ENCODE results near the gene GALNT18. TPM values are rescaled to one million over a fixed set of nuclear protein-coding genes. Genes with fewer than 3 reads are reported as not detected.

The GALNT18 gene
- total RNA-seq, 2 donors from 2014 or later, result 2.4 to 2.5 TPM

GRCh38 chr11:11293798-11294550, 327.8 kb downstream of the GALNT18 start:
- Mint-ChIP-seq H3K27ac (no peak overlapping the region), H3K27me3 (ENCODE audit: low read depth) (no peaks in the 10 kb centered on the region), H3K4me1 (ENCODE audit: low read depth) (no peaks in the 10 kb centered on the region), H3K4me3 (no peak overlapping the region), H3K9me3 (no peaks in the 10 kb centered on the region), H3K36me3 (ENCODE audit: insufficient read depth in 2 of 2) (no peaks in the 10 kb centered on the region)
- ATAC-seq (replicated peaks in 1 of 2), result no peak
- DNase-seq, result no peak

- H3K27me3 Mint-ChIP-seq (ENCODE audit: low read depth), result peaks cover 5% of the 10 kb centered on the region
- no peaks in the 10 kb centered on the region for H3K36me3 Mint-ChIP-seq (ENCODE audit: insufficient read depth in 2 of 2)
- DNase-seq (no peak), ATAC-seq (replicated peaks in 1 of 2) (no peak)
- H3K27ac Mint-ChIP-seq, result no peak overlapping the region
- H3K9me3 Mint-ChIP-seq, result no peaks in the 10 kb centered on the region
- no peaks in the 10 kb centered on the region for H3K4me1 Mint-ChIP-seq (ENCODE audit: low read depth)
- H3K4me3 Mint-ChIP-seq, result no peak overlapping the region
Measured at GRCh38 chr11:11292839-11293238, 329.0 kb downstream of the GALNT18 start.

- no peaks in the 10 kb centered on the region for H3K36me3 Mint-ChIP-seq (ENCODE audit: insufficient read depth in 2 of 2)
- no peak overlapping the region for H3K4me3 Mint-ChIP-seq
- H3K4me1 Mint-ChIP-seq (ENCODE audit: low read depth), result no peaks in the 10 kb centered on the region
- H3K27me3 Mint-ChIP-seq (ENCODE audit: low read depth), result peaks cover 5% of the 10 kb centered on the region
- no peak for ATAC-seq (replicated peaks in 1 of 2)
- H3K27ac Mint-ChIP-seq, result no peak overlapping the region
- no peaks in the 10 kb centered on the region for H3K9me3 Mint-ChIP-seq
- DNase-seq, result no peak
Measured at GRCh38 chr11:11291041-11292015, 330.5 kb downstream of the GALNT18 start.

GRCh38 chr11:11290354-11290753, 331.5 kb downstream of the GALNT18 start:
- no peaks in the 10 kb centered on the region for H3K4me1 Mint-ChIP-seq (ENCODE audit: low read depth)

GRCh38 chr11:11289669-11290068, 332.1 kb downstream of the GALNT18 start:
- Mint-ChIP-seq H3K27ac (no peak overlapping the region), H3K27me3 (ENCODE audit: low read depth) (peaks cover 5% of the 10 kb centered on the region), H3K9me3 (no peaks in the 10 kb centered on the region), H3K4me1 (ENCODE audit: low read depth) (no peaks in the 10 kb centered on the region), H3K36me3 (ENCODE audit: insufficient read depth in 2 of 2) (no peaks in the 10 kb centered on the region), H3K4me3 (no peak overlapping the region)
- no peak for DNase-seq
- no peak for ATAC-seq (replicated peaks in 1 of 2)

More at GRCh38 chr11:11290354-11290753, 331.5 kb downstream of the GALNT18 start:
- no peak overlapping the region for H3K27ac Mint-ChIP-seq
- peaks cover 5% of the 10 kb centered on the region for H3K27me3 Mint-ChIP-seq (ENCODE audit: low read depth)
- DNase-seq (no peak), ATAC-seq (replicated peaks in 1 of 2) (no peak)
- no peaks in the 10 kb centered on the region for H3K9me3 Mint-ChIP-seq
- no peaks in the 10 kb centered on the region for H3K36me3 Mint-ChIP-seq (ENCODE audit: insufficient read depth in 2 of 2)
- no peak overlapping the region for H3K4me3 Mint-ChIP-seq

- H3K9me3 Mint-ChIP-seq, result no peaks in the 10 kb centered on the region
- H3K4me3 Mint-ChIP-seq, result no peak overlapping the region
- H3K4me1 Mint-ChIP-seq (ENCODE audit: low read depth), result no peaks in the 10 kb centered on the region
- H3K36me3 Mint-ChIP-seq (ENCODE audit: insufficient read depth in 2 of 2), result no peaks in the 10 kb centered on the region
- ATAC-seq (replicated peaks in 1 of 2) (no peak), DNase-seq (no peak)
- H3K27ac Mint-ChIP-seq, result no peak overlapping the region
- peaks cover 5% of the 10 kb centered on the region for H3K27me3 Mint-ChIP-seq (ENCODE audit: low read depth)
Measured at GRCh38 chr11:11288972-11289616, 332.7 kb downstream of the GALNT18 start.

GRCh38 chr11:11284481-11284880, 337.3 kb downstream of the GALNT18 start:
- DNase-seq, result no peak
- no peak overlapping the region for H3K4me3 Mint-ChIP-seq
- H3K9me3 Mint-ChIP-seq, result no peaks in the 10 kb centered on the region

GRCh38 chr11:11281626-11282025, 340.2 kb downstream of the GALNT18 start:
- DNase-seq (no peak), ATAC-seq (replicated peaks in 1 of 2) (no peak)
- H3K9me3 Mint-ChIP-seq, result no peaks in the 10 kb centered on the region
- H3K36me3 Mint-ChIP-seq (ENCODE audit: insufficient read depth in 2 of 2), result no peaks in the 10 kb centered on the region
- H3K4me3 Mint-ChIP-seq, result no peak overlapping the region
- peaks cover 9% of the 10 kb centered on the region for H3K27me3 Mint-ChIP-seq (ENCODE audit: low read depth)
- H3K27ac Mint-ChIP-seq, result no peak overlapping the region
- no peaks in the 10 kb centered on the region for H3K4me1 Mint-ChIP-seq (ENCODE audit: low read depth)

More at GRCh38 chr11:11284481-11284880, 337.3 kb downstream of the GALNT18 start:
- no peak for ATAC-seq (replicated peaks in 1 of 2)
- Mint-ChIP-seq H3K27me3 (ENCODE audit: low read depth) (peaks cover 5% of the 10 kb centered on the region), H3K4me1 (ENCODE audit: low read depth) (no peaks in the 10 kb centered on the region), H3K36me3 (ENCODE audit: insufficient read depth in 2 of 2) (no peaks in the 10 kb centered on the region), H3K27ac (no peak overlapping the region)

GRCh38 chr11:11280826-11281225, 341.0 kb downstream of the GALNT18 start:
- Mint-ChIP-seq H3K4me3 (no peak overlapping the region), H3K36me3 (ENCODE audit: insufficient read depth in 2 of 2) (no peaks in the 10 kb centered on the region), H3K27ac (no peak overlapping the region), H3K27me3 (ENCODE audit: low read depth) (peaks cover 9% of the 10 kb centered on the region), H3K4me1 (ENCODE audit: low read depth) (no peaks in the 10 kb centered on the region), H3K9me3 (no peaks in the 10 kb centered on the region)
- DNase-seq (no peak), ATAC-seq (replicated peaks in 1 of 2) (no peak)

GRCh38 chr11:11279956-11280689, 341.7 kb downstream of the GALNT18 start:
- Mint-ChIP-seq H3K4me1 (ENCODE audit: low read depth) (no peaks in the 10 kb centered on the region), H3K36me3 (ENCODE audit: insufficient read depth in 2 of 2) (no peaks in the 10 kb centered on the region), H3K9me3 (peaks cover 0 to 2% of the 10 kb centered on the region in 2 donors), H3K27ac (no peak overlapping the region), H3K4me3 (no peak overlapping the region), H3K27me3 (ENCODE audit: low read depth) (peaks cover 9% of the 10 kb centered on the region)
- no peak for ATAC-seq (replicated peaks in 1 of 2)
- no peak for DNase-seq

GRCh38 chr11:11272254-11272653, 349.6 kb downstream of the GALNT18 start:
- Mint-ChIP-seq H3K9me3 (peaks cover 0 to 2% of the 10 kb centered on the region in 2 donors), H3K36me3 (ENCODE audit: insufficient read depth in 2 of 2) (no peaks in the 10 kb centered on the region), H3K4me3 (no peak overlapping the region)

GRCh38 chr11:11270236-11270775, 351.5 kb downstream of the GALNT18 start:
- Mint-ChIP-seq H3K36me3 (ENCODE audit: insufficient read depth in 2 of 2) (no peaks in the 10 kb centered on the region), H3K4me3 (no peak overlapping the region), H3K27ac (no peak overlapping the region), H3K4me1 (ENCODE audit: low read depth) (no peaks in the 10 kb centered on the region), H3K27me3 (ENCODE audit: low read depth) (no peaks in the 10 kb centered on the region), H3K9me3 (peaks cover 0 to under 1% of the 10 kb centered on the region in 2 donors)
- DNase-seq (no peak), ATAC-seq (replicated peaks in 1 of 2) (no peak)

More at GRCh38 chr11:11272254-11272653, 349.6 kb downstream of the GALNT18 start:
- ATAC-seq (replicated peaks in 1 of 2), result no peak
- peaks cover 1% of the 10 kb centered on the region for H3K27me3 Mint-ChIP-seq (ENCODE audit: low read depth)
- no peak overlapping the region for H3K27ac Mint-ChIP-seq
- H3K4me1 Mint-ChIP-seq (ENCODE audit: low read depth), result no peaks in the 10 kb centered on the region
- no peak for DNase-seq

Data from activated T-cell treated with anti-CD3 and anti-CD28 coated beads, Interleukin-2, amount 50 U/mL, for 72 hours (primary cell).